Measurements from ENCODE around the gene DBH. TPM values are rescaled to one million over a fixed set of nuclear protein-coding genes. Genes with fewer than 3 reads are reported as not detected.

The DBH gene
- total and polyA plus RNA-seq, 8 donors, result 0.08 to 2.2 (median 1.3) TPM

DNA sequence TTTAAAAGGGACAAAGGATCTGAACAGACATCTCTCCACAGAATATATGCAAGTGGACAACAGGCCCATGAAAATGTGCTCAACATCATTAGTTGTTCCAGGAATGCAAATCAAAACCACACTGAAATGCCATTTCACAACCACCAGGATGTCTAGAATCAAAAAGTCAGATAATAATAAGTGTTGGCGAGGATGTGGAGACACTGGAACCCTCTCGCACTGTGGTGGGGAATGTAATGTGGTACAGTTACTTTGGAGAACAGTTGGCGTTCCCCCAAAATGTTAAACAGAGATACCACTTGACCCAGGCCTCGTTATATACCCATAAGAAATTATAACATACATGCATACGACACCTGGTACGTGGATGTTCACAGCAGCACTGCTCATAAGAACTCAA is 63.4 kb downstream of the DBH start:
- no peak overlapping the region for H3K27ac ChIP-seq
- no peak for TF ChIP-seq CTCF (IDR thresholded peaks at IDR 0.05)
- ATAC-seq (no peak), DNase-seq (no peak)
- no peak overlapping the region for H3K4me3 ChIP-seq
- peaks cover 6 to 19% of the 10 kb centered on the region in 2 donors for H3K4me1 ChIP-seq
- H3K27me3 ChIP-seq, result peaks cover 0 to 35% of the 10 kb centered on the region in 2 donors
- H3K9me3 ChIP-seq, result no peaks in the 10 kb centered on the region
- intact Hi-C loops (cut with DNase I), result no loop called here
- H3K36me3 ChIP-seq, result no peaks in the 10 kb centered on the region

- peaks cover 6 to 19% of the 10 kb centered on the region in 2 donors for H3K4me1 ChIP-seq
- no peaks in the 10 kb centered on the region for H3K36me3 ChIP-seq
- intact Hi-C loops (cut with DNase I), result no loop called here
- H3K4me3 ChIP-seq, result no peak overlapping the region
- H3K27me3 ChIP-seq, result peaks cover 0 to 35% of the 10 kb centered on the region in 2 donors
- H3K9me3 ChIP-seq, result no peaks in the 10 kb centered on the region
- ATAC-seq, result no peak
- DNase-seq, result peak in 1 of 4 donors; percentile 14
- H3K27ac ChIP-seq, result no peak overlapping the region
- TF ChIP-seq CTCF (IDR thresholded peaks at IDR 0.05), result no peak
Observed at GRCh38 chr9:133700819-133701320, 64.7 kb downstream of the DBH start.

DNA sequence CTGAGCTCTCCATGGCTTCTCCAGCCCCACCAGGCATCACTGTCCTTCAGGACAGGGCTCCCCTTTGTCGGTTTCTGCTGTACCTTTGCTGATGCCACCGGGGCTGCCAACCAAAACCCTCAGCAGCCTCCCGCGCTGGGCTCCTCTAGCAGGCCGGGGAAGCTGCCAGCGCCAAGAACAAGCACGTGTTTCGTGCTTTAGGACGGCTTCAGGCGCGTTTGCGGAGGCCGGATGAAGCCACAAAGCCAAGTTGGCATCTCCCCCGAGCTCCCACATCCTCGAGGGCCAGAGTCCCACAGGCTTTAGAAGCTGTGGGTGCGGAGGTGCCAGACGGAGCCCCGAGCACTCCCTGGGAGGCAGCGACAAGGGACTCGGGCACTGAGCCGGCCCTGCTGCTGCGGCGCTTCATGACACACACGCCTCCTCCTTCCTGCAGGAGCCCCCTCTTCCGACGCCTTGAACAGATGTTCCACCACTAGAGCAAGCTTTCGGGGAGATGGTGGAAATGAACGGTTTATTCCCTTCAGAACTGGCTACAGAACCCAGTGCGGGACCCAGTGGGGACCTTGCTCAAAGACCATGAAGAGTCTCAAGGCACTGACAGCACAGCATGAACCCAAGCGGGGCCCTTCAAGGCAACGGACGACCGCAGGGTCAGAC is 65.3 kb downstream of the DBH start:
- TF ChIP-seq CTCF (IDR thresholded peaks at IDR 0.05), result no peak
- intact Hi-C loops (cut with DNase I), result no loop called here
- DNase-seq, result peak in 2 of 4 donors; percentile 29 to 52

DNA sequence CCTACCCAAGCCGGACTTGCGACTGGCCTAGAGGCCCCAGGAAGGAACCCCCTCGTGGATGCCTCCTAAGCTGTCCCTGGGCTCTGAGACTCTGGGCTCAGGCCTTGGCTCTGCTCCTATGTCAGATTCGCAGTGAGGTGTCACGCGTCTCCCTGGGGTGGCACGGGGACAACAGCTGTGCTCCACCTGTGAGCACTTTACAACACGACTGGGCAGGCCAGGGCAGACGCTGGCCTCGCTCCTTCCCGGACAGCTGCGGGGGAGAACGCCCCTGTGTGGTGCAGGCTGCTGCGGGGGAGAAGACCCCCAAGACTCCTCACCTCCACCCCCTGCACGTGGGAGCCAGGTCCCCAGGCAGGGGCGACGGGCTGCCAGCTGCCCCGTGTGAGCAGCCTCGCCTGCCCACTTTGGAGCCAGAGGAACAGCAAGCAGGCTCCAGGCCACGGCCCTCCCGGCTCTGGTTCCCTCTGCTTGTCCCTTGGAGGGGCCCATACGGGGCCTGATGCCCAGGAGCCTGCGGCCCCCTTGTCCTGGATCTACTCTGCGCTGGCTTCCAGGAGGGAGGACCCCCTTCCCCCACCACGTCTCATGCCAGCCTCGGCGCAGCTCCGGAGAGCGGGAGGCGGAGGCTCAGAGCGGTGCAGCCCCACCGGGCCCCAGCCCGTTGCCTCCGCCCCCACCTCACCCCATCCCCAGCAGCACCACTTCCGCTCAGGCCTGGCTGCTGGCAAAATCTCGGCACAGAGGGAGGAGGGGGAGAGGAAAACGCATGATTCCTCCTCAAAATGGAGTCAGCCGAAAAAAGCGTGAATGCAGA is 66.0 kb downstream of the DBH start:
- H3K9me3 ChIP-seq, result no peaks in the 10 kb centered on the region

More for the DNA sequence above, 65.3 kb downstream of the DBH start:
- H3K27me3 ChIP-seq, result peaks cover 0 to 35% of the 10 kb centered on the region in 2 donors
- H3K27ac ChIP-seq, result no peak overlapping the region
- H3K4me1 ChIP-seq, result peaks cover 6 to 19% of the 10 kb centered on the region in 2 donors
- no peaks in the 10 kb centered on the region for H3K36me3 ChIP-seq
- H3K9me3 ChIP-seq, result no peaks in the 10 kb centered on the region
- no peak for ATAC-seq
- H3K4me3 ChIP-seq, result no peak overlapping the region

More for the DNA sequence above, 66.0 kb downstream of the DBH start:
- peak; percentile 61 for ATAC-seq
- no peak for TF ChIP-seq CTCF (IDR thresholded peaks at IDR 0.05)
- peaks cover 0 to 35% of the 10 kb centered on the region in 2 donors for H3K27me3 ChIP-seq
- peaks cover 6 to 19% of the 10 kb centered on the region in 2 donors for H3K4me1 ChIP-seq
- H3K36me3 ChIP-seq, result no peaks in the 10 kb centered on the region
- intact Hi-C loops (cut with DNase I), result no loop called here
- H3K4me3 ChIP-seq, result no peak overlapping the region
- H3K27ac ChIP-seq, result peak overlapping the region in 1 of 2 donors; percentile 48
- DNase-seq, result peak in 3 of 4 donors; percentile 33 to 84 (median 79)
